KMS-11 (cell line): ENCODE data around the gene TBC1D24.

Source experiments
- H2AFZ ChIP-seq: fragments of 200-600 bp; sonication (generic); 2 replicates; pipeline ENCODE4 v1.6.1; 2016; ENCODE audit warnings: antibody characterized with exemption, mixed run types, low read depth
- H3K27ac ChIP-seq: fragments of 200-600 bp; sonication (generic); 2 replicates; pipeline ENCODE4 v1.6.1; 2016; ENCODE audit warnings: mild to moderate bottlenecking, mixed run types
- H3K27me3 ChIP-seq: fragments of 200-600 bp; sonication (generic); 2 replicates; pipeline ENCODE4 v1.6.1; 2017; ENCODE audit warnings: mild to moderate bottlenecking, low read depth, mixed run types, moderate library complexity; ENCODE audit not compliant: insufficient read depth
- H3K36me3 ChIP-seq: fragments of 200-600 bp; sonication (generic); 2 replicates; pipeline ENCODE4 v1.6.1; 2017; ENCODE audit warnings: mild to moderate bottlenecking, mixed run types; ENCODE audit not compliant: insufficient read depth
- H3K4me1 ChIP-seq: fragments of 200-600 bp; sonication (generic); 2 replicates; pipeline ENCODE4 v1.6.1; 2016; ENCODE audit warnings: mild to moderate bottlenecking, low read depth, mixed run types; ENCODE audit not compliant: poor library complexity, severe bottlenecking
- H3K4me2 ChIP-seq: fragments of 200-600 bp; sonication (generic); 2 replicates; pipeline ENCODE4 v1.7.0; 2016; ENCODE audit warnings: mild to moderate bottlenecking, mixed run types
- H3K4me3 ChIP-seq: fragments of 200-600 bp; sonication (generic); IDR thresholded peaks from 2 replicates; pipeline ENCODE4 v1.6.1; 2017; ENCODE audit warnings: low read depth, low read length, mixed read lengths; ENCODE audit not compliant: insufficient read depth
- H3K79me2 ChIP-seq: fragments of 200-600 bp; sonication (generic); 2 replicates; pipeline ENCODE4 v1.6.1; 2016; ENCODE audit warnings: low read depth, mixed run types; ENCODE audit not compliant: insufficient read depth
- H3K9ac ChIP-seq: fragments of 200-600 bp; sonication (generic); 2 replicates; pipeline ENCODE4 v1.6.1; 2016; ENCODE audit warnings: mild to moderate bottlenecking, mixed run types
- H4K20me1 ChIP-seq: fragments of 200-600 bp; sonication (generic); 2 replicates; pipeline ENCODE4 v1.6.1; 2016; ENCODE audit warnings: mild to moderate bottlenecking, mixed run types; ENCODE audit not compliant: insufficient read depth
- CTCF ChIP-seq: fragments of 200-600 bp; sonication (generic); conservative IDR thresholded peaks from 2 replicates; pipeline ENCODE4 v1.6.1; 2017; ENCODE audit warnings: low read depth, mild to moderate bottlenecking, antibody characterized with exemption, low read length, moderate library complexity, mixed read lengths

TBC1D24 gene

GRCh38 chr16:2480948-2481347 is 6.0 kb downstream of the TBC1D24 start:
- Histone ChIP-seq H3K27ac (no peak overlapping the region), H3K4me1 (peaks cover 1% of the 10 kb centered on the region), H3K9ac (no peak overlapping the region), H3K36me3 (no peaks in the 10 kb centered on the region), H3K27me3 (no peaks in the 10 kb centered on the region), H3K4me2 (no peak overlapping the region), H4K20me1 (no peaks in the 10 kb centered on the region), H2AFZ (no peak overlapping the region), H3K4me3 (no peak overlapping the region), H3K79me2 (0 out of 2 replicates have a peak, but pooled peaks cover 7% of the 10 kb centered on the region)
- no peak for TF ChIP-seq CTCF

GRCh38 chr16:2481676-2482075 is 6.7 kb downstream of the TBC1D24 start:
- no peak overlapping the region for H3K27ac ChIP-seq
- H3K9ac ChIP-seq = no peak overlapping the region
- 0 out of 2 replicates have a peak, but pooled peaks cover 7% of the 10 kb centered on the region for H3K79me2 ChIP-seq
- H3K4me3 ChIP-seq = no peak overlapping the region
- no peak for TF ChIP-seq CTCF
- no peaks in the 10 kb centered on the region for H3K36me3 ChIP-seq
- no peak overlapping the region for H2AFZ ChIP-seq
- H3K4me2 ChIP-seq = no peak overlapping the region
- H3K27me3 ChIP-seq = no peaks in the 10 kb centered on the region
- no peaks in the 10 kb centered on the region for H3K4me1 ChIP-seq
- H4K20me1 ChIP-seq = no peaks in the 10 kb centered on the region

GRCh38 chr16:2482249-2482648 is 7.3 kb downstream of the TBC1D24 start:
- H3K27ac ChIP-seq = no peak overlapping the region
- H3K4me1 ChIP-seq = no peaks in the 10 kb centered on the region
- no peaks in the 10 kb centered on the region for H3K27me3 ChIP-seq
- 0 out of 2 replicates have a peak, but pooled peaks cover 10% of the 10 kb centered on the region for H3K79me2 ChIP-seq
- no peak overlapping the region for H3K4me2 ChIP-seq
- TF ChIP-seq CTCF = no peak
- H4K20me1 ChIP-seq = no peaks in the 10 kb centered on the region
- H3K9ac ChIP-seq = no peak overlapping the region
- H2AFZ ChIP-seq = no peak overlapping the region
- H3K4me3 ChIP-seq = no peak overlapping the region
- no peaks in the 10 kb centered on the region for H3K36me3 ChIP-seq

GRCh38 chr16:2482708-2483534 is 8.0 kb downstream of the TBC1D24 start:
- H2AFZ ChIP-seq = no peak overlapping the region
- 0 out of 2 replicates have a peak, but pooled peaks cover 8% of the 10 kb centered on the region for H3K79me2 ChIP-seq
- no peaks in the 10 kb centered on the region for H3K4me1 ChIP-seq
- no peaks in the 10 kb centered on the region for H3K27me3 ChIP-seq
- no peak overlapping the region for H3K9ac ChIP-seq
- no peaks in the 10 kb centered on the region for H3K36me3 ChIP-seq
- no peak overlapping the region for H3K4me2 ChIP-seq
- no peaks in the 10 kb centered on the region for H4K20me1 ChIP-seq
- H3K27ac ChIP-seq = no peak overlapping the region
- no peak overlapping the region for H3K4me3 ChIP-seq
- no peak for TF ChIP-seq CTCF
